IPS-20b (cell line): Measurements from ENCODE around the gene NUP133.
A peak's percentile ranks its signal among the peaks of the same experiment; 100 is the strongest.
"Not testable (repeated sequence)": the region's sequence is repeated elsewhere in the genome, so short reads cannot be mapped to it uniquely, and the experiment has no call there.

ENCODE experiments used
- H3K27ac ChIP-seq: one replicate; pipeline ENCODE4 v1.5.1; 2013; ENCODE audit warnings: low read length
- H3K27me3 ChIP-seq: 2 replicates; pipeline ENCODE4 v1.6.1; 2013; ENCODE audit warnings: mild to moderate bottlenecking, low read length, inconsistent platforms; ENCODE audit not compliant: insufficient read depth
- H3K36me3 ChIP-seq: 2 replicates; pipeline ENCODE4 v1.6.1; 2013; ENCODE audit warnings: low read depth, mild to moderate bottlenecking, inconsistent platforms, low read length, moderate library complexity; ENCODE audit not compliant: insufficient read depth
- H3K4me1 ChIP-seq: 2 replicates; pipeline ENCODE4 v1.6.1; 2013; ENCODE audit warnings: mild to moderate bottlenecking, control low read depth, inconsistent platforms, low read length, moderate library complexity; ENCODE audit not compliant: insufficient read depth
- H3K4me3 ChIP-seq: 2 replicates; pipeline ENCODE4 v1.5.1; 2013; ENCODE audit warnings: mild to moderate bottlenecking, low read length, inconsistent platforms
- H3K9ac ChIP-seq: 2 replicates; pipeline ENCODE4 v1.6.1; 2013; ENCODE audit warnings: low read depth, mild to moderate bottlenecking, inconsistent platforms, low read length, moderate library complexity
- H3K9me3 ChIP-seq: 2 replicates; pipeline ENCODE4 v1.6.1; 2013; ENCODE audit warnings: mild to moderate bottlenecking, low read depth, low read length, inconsistent platforms; ENCODE audit not compliant: insufficient read depth

The NUP133 gene

DNA sequence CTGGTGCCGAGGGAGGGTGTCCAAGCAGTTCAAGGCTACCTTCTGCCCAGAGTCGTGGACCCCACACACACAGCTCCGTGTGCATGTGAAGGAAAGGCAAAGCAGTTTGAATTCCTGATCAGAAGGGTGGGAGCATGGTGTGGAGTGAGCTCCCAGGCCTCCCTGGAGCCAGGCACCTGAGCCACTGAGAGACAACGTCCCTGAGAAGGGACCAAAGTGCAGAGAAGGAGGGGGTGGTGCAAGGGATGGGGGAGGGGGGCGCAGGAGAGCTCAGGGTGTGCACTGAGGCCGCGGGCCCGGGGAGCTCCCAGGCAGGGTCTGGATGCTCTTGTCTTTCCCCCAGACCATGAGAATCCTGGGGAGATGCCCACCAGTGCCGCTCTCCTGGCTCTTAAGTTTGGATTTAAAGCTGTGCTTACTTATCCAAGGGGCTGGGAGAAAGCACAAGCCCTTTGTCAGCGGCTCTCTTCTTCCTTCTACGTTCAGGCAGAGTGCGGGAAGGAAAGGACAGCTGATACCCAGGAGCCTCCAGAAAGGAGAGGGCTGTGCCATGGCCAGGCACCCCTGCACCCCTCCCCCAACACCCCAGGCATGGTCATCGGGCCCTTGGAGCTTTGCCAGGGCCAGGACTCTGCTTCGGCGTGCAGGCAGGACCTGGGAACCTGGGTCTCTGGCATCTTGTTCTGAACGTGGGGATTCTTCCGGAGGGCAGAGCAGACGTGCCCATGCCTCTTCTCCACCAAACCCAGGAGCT lies 98.3 kb downstream of the NUP133 start:
- no peaks in the 10 kb centered on the region for H3K9me3 ChIP-seq
- H3K4me1 ChIP-seq = peaks cover 20% of the 10 kb centered on the region
- no peak overlapping the region for H3K27ac ChIP-seq
- H3K27me3 ChIP-seq = peaks cover 70% of the 10 kb centered on the region
- no peak overlapping the region for H3K4me3 ChIP-seq
- H3K36me3 ChIP-seq = no peaks in the 10 kb centered on the region
- H3K9ac ChIP-seq = no peak overlapping the region

DNA sequence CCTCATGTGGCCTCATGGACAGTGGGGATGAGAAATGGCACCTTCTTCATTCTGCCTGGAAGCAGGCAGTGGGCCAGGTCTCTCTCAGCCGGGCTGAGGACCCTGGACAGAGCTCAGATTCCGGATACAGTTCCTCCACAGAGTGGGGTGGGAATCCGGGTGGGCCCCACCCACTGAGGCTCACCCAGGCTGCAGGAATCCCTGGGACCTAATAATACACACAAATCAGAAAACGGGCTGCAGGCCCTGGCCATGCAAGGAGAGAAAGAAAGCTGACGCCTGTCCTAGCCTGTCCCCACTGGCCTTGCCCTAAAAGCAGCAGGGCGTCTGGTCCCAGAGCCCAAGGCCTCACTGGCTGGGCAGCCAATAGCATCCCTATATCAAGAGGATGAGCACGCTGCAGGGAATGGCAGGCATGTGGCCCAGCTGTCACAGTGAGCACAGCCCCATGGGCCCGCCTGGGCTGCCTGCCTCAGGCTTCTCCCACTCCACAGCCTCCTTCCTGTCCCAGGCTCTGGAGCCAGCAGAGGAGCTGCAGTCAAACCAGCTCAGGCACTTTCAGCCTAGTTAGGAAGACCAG lies 99.6 kb downstream of the NUP133 start:
- H3K27me3 ChIP-seq = peaks cover 70% of the 10 kb centered on the region

DNA sequence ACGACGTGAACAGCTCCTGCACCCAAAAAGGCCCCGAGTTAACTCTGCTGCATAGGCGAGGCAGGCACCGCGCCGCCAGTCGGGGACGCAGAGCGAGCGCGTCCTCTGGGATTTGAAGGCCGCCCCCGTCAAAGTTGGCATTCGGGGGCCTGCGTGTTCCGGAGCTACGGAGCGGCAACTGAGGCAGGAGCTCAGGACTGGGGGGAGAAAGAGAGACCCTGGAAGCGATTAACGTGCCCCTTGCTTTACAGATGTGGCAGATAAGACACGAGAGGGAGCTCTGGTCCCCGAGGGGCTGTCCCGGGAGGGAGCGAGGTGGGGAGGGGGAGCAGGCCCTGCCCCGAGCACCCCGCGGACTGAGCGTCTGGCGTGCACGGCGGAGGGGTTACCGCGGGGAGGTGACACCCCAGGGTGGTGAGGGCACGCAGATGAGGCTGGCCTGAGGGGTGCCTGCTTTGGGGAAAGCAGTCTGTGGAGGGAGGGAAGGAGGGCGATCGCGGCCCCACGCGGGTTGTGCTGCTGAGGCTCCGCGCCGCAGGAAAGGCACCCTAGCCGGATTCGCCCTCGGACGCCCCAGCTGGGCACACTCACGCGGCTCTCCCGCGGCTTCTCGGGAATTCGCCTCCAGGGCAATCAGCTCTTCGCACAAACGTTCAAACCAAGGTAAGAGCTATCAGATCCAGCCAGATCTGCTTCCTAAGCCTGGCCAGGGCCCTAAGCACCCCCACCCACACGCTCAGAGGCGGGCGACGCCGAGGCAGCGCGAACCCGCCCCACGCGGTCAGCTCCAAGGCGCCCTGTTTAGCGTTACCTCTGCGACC lies 100.7 kb downstream of the NUP133 start:
- Histone ChIP-seq H3K4me3 (peak overlapping the region; percentile 82), H3K27ac (no peak overlapping the region), H3K9ac (no peak overlapping the region), H3K9me3 (no peaks in the 10 kb centered on the region), H3K27me3 (peaks cover 68% of the 10 kb centered on the region), H3K36me3 (no peaks in the 10 kb centered on the region), H3K4me1 (peaks cover 20% of the 10 kb centered on the region)

More for the DNA sequence above, 99.6 kb downstream of the NUP133 start:
- H3K36me3 ChIP-seq = no peaks in the 10 kb centered on the region
- H3K4me1 ChIP-seq = peaks cover 20% of the 10 kb centered on the region
- H3K9me3 ChIP-seq = no peaks in the 10 kb centered on the region
- H3K9ac ChIP-seq = no peak overlapping the region
- no peak overlapping the region for H3K4me3 ChIP-seq
- no peak overlapping the region for H3K27ac ChIP-seq

DNA sequence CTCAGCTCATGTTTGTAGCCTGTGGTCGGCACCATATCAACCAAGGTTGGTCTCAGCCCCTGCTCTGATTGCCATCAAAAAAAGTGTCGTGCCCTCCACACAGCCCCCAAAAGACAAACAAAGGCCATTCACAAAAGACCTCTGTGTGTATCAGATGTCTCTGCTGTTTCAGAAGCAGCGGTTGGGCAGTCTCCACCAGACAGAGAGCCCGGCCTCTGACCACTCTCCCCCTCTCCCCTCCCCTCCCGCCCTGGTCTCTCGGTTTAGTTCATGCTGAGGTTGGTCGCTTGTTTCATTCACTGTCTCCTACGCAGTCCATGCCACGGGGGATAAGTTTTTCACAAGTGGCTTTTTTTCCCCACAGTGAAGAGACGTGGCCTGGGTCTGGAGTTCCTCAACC lies 101.3 kb downstream of the NUP133 start:
- Histone ChIP-seq H3K27me3 (peaks cover 61% of the 10 kb centered on the region), H3K9me3 (no peaks in the 10 kb centered on the region), H3K36me3 (no peaks in the 10 kb centered on the region), H3K9ac (no peak overlapping the region), H3K27ac (no peak overlapping the region), H3K4me3 (peak overlapping the region; percentile 82), H3K4me1 (peaks cover 20% of the 10 kb centered on the region)

DNA sequence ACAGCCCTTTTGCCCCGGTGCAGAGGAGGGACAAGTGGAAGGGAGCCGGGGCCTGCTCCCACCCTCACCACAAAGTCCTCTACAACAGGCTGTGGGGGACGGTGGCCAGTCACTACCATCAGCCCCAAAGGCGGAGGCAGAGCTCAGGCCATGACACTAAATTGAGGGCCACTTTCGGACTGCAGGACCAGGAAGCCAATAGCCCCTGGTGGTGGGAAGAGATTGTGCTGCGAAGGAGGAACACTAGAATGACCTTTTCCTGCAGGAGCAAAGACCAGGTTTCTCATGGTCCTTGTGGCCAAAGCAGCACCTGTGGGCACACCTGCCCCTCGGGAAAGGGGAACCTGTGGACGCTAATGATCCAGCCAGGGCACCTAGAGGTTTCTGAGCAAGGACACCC lies 104.6 kb downstream of the NUP133 start:
- H3K27me3 ChIP-seq = peaks cover 33% of the 10 kb centered on the region
- no peaks in the 10 kb centered on the region for H3K36me3 ChIP-seq
- no peaks in the 10 kb centered on the region for H3K9me3 ChIP-seq
- no peak overlapping the region for H3K27ac ChIP-seq
- H3K4me3 ChIP-seq = no peak overlapping the region
- H3K9ac ChIP-seq = no peak overlapping the region
- H3K4me1 ChIP-seq = no peaks in the 10 kb centered on the region

DNA sequence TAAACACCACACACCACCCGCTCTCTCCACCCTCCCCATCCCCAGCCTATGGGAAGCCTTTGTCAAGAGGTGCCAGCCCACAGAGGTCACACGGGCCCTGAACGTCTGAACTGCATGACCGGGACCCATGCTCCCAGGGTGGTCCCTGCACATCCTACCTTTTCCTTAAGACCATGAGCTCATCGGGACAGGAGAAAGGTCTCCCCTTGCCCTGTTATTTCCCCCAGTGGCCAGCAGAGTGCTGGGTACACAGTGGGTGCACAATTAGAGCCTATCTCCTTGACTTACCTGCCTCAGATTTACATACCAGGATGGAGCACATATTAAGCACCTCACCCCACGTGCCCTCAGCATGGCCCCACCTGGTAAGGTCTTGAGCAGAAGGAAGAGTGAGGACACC lies 105.1 kb downstream of the NUP133 start:
- no peak overlapping the region for H3K27ac ChIP-seq
- no peaks in the 10 kb centered on the region for H3K9me3 ChIP-seq
- no peaks in the 10 kb centered on the region for H3K4me1 ChIP-seq
- H3K36me3 ChIP-seq = no peaks in the 10 kb centered on the region
- H3K27me3 ChIP-seq = peaks cover 27% of the 10 kb centered on the region
- no peak overlapping the region for H3K4me3 ChIP-seq
- no peak overlapping the region for H3K9ac ChIP-seq

DNA sequence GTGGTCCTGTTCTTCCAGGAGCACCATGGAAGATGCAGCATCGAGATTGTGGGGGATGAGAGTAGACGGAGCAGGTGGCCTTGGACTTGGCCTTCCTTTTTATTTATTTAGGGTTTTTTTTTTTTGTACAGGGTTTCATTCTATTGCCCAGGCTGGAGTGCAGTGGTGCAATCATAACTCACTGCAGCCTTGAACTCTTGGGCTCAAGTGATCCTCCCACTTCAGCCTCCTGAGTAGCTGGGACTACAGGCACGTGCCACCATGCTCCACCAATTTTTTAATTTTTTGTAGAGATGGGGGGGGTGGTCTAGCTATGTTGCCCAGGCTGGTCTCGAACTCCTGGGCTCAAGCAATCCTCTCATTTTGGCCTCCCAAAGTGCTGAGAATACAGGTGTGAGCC lies 105.8 kb downstream of the NUP133 start:
- not testable (repeated sequence) for H3K27ac ChIP-seq, H3K36me3 ChIP-seq, H3K4me1 ChIP-seq, H3K9ac ChIP-seq, H3K9me3 ChIP-seq, H3K4me3 ChIP-seq
- peaks cover 25% of the 10 kb centered on the region for H3K27me3 ChIP-seq

DNA sequence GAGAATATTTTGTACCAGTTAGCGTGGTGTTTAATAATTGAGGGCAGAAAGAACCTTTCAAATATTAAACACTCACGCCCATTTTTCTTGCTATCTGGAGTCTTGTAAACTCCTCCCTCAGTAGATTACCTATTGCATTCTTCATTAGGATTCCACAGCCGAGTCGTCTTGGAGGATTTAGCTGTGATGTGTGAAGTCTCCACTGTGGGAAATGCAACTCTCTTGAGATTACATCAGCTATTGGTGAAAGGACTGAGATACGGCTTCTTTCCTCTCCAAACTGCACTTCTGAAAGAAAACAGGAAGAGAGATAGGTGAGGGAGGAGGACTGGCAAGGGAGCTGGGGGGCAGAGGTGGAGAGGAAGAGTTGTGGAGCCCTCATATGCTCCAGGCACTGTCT lies 110.4 kb downstream of the NUP133 start:
- no peaks in the 10 kb centered on the region; the same call in 1 of the 2 replicates for H3K4me1 ChIP-seq
- H3K27ac ChIP-seq = no peak overlapping the region
- no peak overlapping the region for H3K9ac ChIP-seq
- no peak overlapping the region for H3K4me3 ChIP-seq
- peaks cover 8% of the 10 kb centered on the region for H3K27me3 ChIP-seq
- no peaks in the 10 kb centered on the region for H3K9me3 ChIP-seq
- H3K36me3 ChIP-seq = no peaks in the 10 kb centered on the region

DNA sequence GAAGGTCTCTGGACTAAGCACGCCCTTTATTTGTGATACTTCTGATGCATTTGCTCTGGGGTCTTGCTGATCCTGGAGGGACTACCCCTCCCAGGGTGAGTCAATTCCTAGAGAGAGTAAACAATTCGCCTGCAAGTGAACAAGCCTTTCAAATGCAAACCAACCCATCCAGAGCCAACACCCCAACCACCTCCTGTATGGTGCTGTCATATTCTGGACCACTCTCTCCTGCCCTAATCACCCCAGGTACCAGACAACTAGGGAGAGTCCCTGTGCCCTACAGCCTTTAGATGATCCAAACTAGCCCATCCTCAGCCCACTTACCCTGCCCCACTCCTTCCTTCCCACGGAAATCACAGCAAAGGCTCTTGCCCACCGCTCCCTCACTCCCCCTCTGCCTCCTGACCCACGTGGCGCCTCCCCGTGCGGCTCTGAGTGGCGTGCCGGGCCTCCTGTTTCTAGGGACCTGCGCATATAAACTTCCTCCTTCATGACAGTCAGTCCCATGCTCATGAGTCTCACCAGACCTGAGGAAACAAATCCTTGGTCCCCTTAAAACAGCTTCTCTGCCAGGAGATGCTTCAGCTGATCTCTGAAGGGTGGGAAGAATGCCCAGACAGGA lies 111.4 kb downstream of the NUP133 start:
- peaks cover 8% of the 10 kb centered on the region; the same call in 1 of the 2 replicates for H3K27me3 ChIP-seq
- H3K4me1 ChIP-seq = no peaks in the 10 kb centered on the region; the same call in 1 of the 2 replicates
- H3K36me3 ChIP-seq = no peaks in the 10 kb centered on the region
- H3K9me3 ChIP-seq = no peaks in the 10 kb centered on the region
- no peak overlapping the region for H3K9ac ChIP-seq
- H3K4me3 ChIP-seq = no peak overlapping the region
- H3K27ac ChIP-seq = no peak overlapping the region

DNA sequence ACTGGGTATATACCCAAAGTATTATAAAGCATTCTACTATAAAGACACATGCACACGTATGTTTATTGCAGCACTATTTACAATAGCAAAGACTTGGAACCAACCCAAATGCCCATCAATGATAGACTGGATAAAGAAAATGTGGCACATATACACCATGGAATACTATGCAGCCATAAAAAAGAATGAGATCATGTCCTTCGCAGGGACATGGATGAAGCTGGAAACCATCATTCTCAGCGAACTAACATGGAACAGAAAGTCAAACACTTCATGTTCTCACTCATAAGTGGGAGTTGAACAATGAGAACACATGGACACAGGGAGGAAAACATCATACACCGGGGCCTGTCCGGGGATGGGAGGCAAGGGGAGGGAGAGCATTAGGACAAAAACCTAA lies 113.6 kb downstream of the NUP133 start:
- H3K27ac ChIP-seq, H3K4me3 ChIP-seq: not testable (repeated sequence)

DNA sequence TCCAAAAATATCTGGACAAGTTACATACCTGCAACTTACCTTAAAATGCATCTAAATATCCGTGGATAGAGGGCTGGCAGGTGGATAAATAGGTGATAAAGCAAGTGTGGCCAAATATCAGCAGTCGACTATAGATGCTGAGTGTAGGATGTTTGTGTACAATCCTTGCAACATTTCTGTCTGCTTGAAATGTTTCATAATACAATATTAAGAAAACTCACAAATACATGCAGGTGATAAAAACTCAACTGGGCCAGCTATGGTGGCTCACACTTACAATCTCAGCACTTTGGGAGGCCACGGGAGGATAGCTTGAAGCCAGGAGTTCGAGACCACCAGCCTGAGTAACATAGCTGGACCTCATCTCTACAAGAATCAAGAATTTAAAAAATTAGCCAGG lies 115.2 kb downstream of the NUP133 start:
- no peaks in the 10 kb centered on the region for H3K9me3 ChIP-seq
- no peaks in the 10 kb centered on the region; the same call in 1 of the 2 replicates for H3K4me1 ChIP-seq
- no peak overlapping the region for H3K9ac ChIP-seq
- no peak overlapping the region for H3K4me3 ChIP-seq
- H3K27ac ChIP-seq = no peak overlapping the region
- no peaks in the 10 kb centered on the region for H3K36me3 ChIP-seq
- H3K27me3 ChIP-seq = peaks cover 8% of the 10 kb centered on the region; the same call in 1 of the 2 replicates

More for the DNA sequence above, 113.6 kb downstream of the NUP133 start:
- not testable (repeated sequence) for H3K4me1 ChIP-seq, H3K27me3 ChIP-seq, H3K9me3 ChIP-seq, H3K9ac ChIP-seq, H3K36me3 ChIP-seq
